Esophagus squamous epithelium (tissue), 4 donors: Measurements from ENCODE around the gene ZGLP1.

Experiments used
- CTCF ChIP-seq, 6 experiments: fragments of 450-650 bp in 4 of 6; fragments of 200-600 bp in 2 of 6; sonication (generic) in 2 of 6; IDR thresholded peaks; one replicate each; pipeline ENCODE4 v1.5.1; 2016 to 2019; ENCODE audit warnings: antibody characterized with exemption in 6 of 6, mild to moderate bottlenecking in 4 of 6, moderate library complexity in 4 of 6
- POLR2A ChIP-seq, 4 donors: fragments of 450-650 bp; IDR thresholded peaks; one replicate each; pipeline ENCODE4 v1.6.1; 2017; ENCODE audit warnings: antibody characterized with exemption in 4 of 4, mild to moderate bottlenecking in 4 of 4, moderate library complexity in 3 of 4

GRCh38 chr19:10270616-10271394 lies 38.8 kb downstream of the ZGLP1 start, which contains the start of gene ICAM1:
- TF ChIP-seq POLR2A (IDR thresholded peaks at IDR 0.05) (peak in 2 of 4 donors; percentile 75 to 85), CTCF (IDR thresholded peaks at IDR 0.05) (peak in 4 of 6 experiments; percentile 22 to 39 (median 25))
